DOHH2 (cell line): ENCODE measurements around the gene MAP10.

ENCODE experiments used
- H3F3A ChIP-seq: fragments of 200-600 bp; sonication (generic), shearing (Covaris generic); 2 replicates; pipeline ENCODE4 v1.6.0; 2016; ENCODE audit warnings: antibody characterized with exemption, mild to moderate bottlenecking; ENCODE audit not compliant: control insufficient read depth, insufficient read depth
- H3K27ac ChIP-seq: fragments of 200-600 bp; sonication (generic); 2 replicates; pipeline ENCODE4 v1.5.1; 2014; ENCODE audit warnings: low read depth, mild to moderate bottlenecking, low read length, moderate library complexity
- H3K27me3 ChIP-seq: fragments of 200-600 bp; sonication (generic); 2 replicates; pipeline ENCODE4 v1.6.1; 2014; ENCODE audit warnings: mild to moderate bottlenecking, low read length, mixed read lengths; ENCODE audit not compliant: control insufficient read depth
- H3K36me3 ChIP-seq: fragments of 200-600 bp; sonication (generic); 2 replicates; pipeline ENCODE4 v1.6.1; 2014; ENCODE audit warnings: mild to moderate bottlenecking, low read length, moderate library complexity, mixed read lengths; ENCODE audit not compliant: control insufficient read depth
- H3K4me1 ChIP-seq: fragments of 200-600 bp; sonication (generic); 2 replicates; pipeline ENCODE4 v1.6.1; 2014; ENCODE audit warnings: mild to moderate bottlenecking, low read length, mixed read lengths; ENCODE audit not compliant: control insufficient read depth
- H3K4me2 ChIP-seq: fragments of 200-600 bp; sonication (generic); 2 replicates; pipeline ENCODE4 v1.6.0; 2014; ENCODE audit warnings: mild to moderate bottlenecking, low read length, moderate library complexity
- H3K4me3 ChIP-seq: fragments of 200-600 bp; sonication (generic); 2 replicates; pipeline ENCODE4 v1.5.1; 2014; ENCODE audit warnings: mild to moderate bottlenecking, low read length, mixed read lengths
- H3K79me2 ChIP-seq: fragments of 200-600 bp; sonication (generic); 2 replicates; pipeline ENCODE4 v1.6.1; 2014; ENCODE audit warnings: mild to moderate bottlenecking, low read length, mixed read lengths; ENCODE audit not compliant: control insufficient read depth
- H3K9me2 ChIP-seq: fragments of 200-600 bp; sonication (generic); replicated peaks from 2 replicates; pipeline ENCODE4 v1.6.1; 2014; ENCODE audit warnings: mild to moderate bottlenecking, low read length, mixed read lengths; ENCODE audit not compliant: control insufficient read depth
- H3K9me3 ChIP-seq: fragments of 200-600 bp; sonication (generic); 2 replicates; pipeline ENCODE4 v1.6.1; 2014; ENCODE audit warnings: antibody characterized with exemption, low read length, mixed read lengths; ENCODE audit not compliant: control insufficient read depth, insufficient read depth
- H4K20me1 ChIP-seq: fragments of 200-600 bp; sonication (generic); 2 replicates; pipeline ENCODE4 v1.6.0; 2014; ENCODE audit warnings: low read depth, mild to moderate bottlenecking, antibody characterized with exemption, low read length, moderate library complexity; ENCODE audit not compliant: control insufficient read depth, insufficient read depth
- CTCF ChIP-seq: fragments of 200-600 bp; sonication (generic); IDR thresholded peaks from one replicate; pipeline ENCODE4 v1.5.1; 2014; ENCODE audit warnings: antibody characterized with exemption, mild to moderate bottlenecking, low read depth, low read length; ENCODE audit not compliant: poor library complexity, severe bottlenecking
- EZH2phosphoT487 ChIP-seq: fragments of 200-600 bp; sonication (generic); IDR thresholded peaks from 2 replicates; pipeline ENCODE4 v1.6.1; 2017; ENCODE audit warnings: borderline replicate concordance, mild to moderate bottlenecking, antibody characterized with exemption, low read length, moderate library complexity, mixed read lengths

Gene MAP10

GRCh38 chr1:232810856-232811255, 5.6 kb downstream of the MAP10 start:
- Histone ChIP-seq H3F3A (no peaks in the 10 kb centered on the region), H3K9me3 (no peaks in the 10 kb centered on the region), H3K4me3 (no peak overlapping the region), H3K4me2 (no peak overlapping the region), H3K79me2 (no peaks in the 10 kb centered on the region), H3K9me2 (no peaks in the 10 kb centered on the region), H3K36me3 (no peaks in the 10 kb centered on the region), H4K20me1 (no peaks in the 10 kb centered on the region), H3K27me3 (no peaks in the 10 kb centered on the region), H3K4me1 (peaks cover 8% of the 10 kb centered on the region), H3K27ac (no peak overlapping the region)
- TF ChIP-seq EZH2phosphoT487 (no peak), CTCF (no peak)

GRCh38 chr1:232812560-232812959, 7.3 kb downstream of the MAP10 start:
- Histone ChIP-seq H3K9me3 (no peaks in the 10 kb centered on the region), H3K9me2 (no peaks in the 10 kb centered on the region), H3K27me3 (no peaks in the 10 kb centered on the region), H3K4me2 (no peak overlapping the region), H4K20me1 (no peaks in the 10 kb centered on the region), H3F3A (no peaks in the 10 kb centered on the region), H3K27ac (no peak overlapping the region), H3K79me2 (no peaks in the 10 kb centered on the region), H3K4me1 (no peaks in the 10 kb centered on the region), H3K36me3 (no peaks in the 10 kb centered on the region), H3K4me3 (no peak overlapping the region)
- TF ChIP-seq EZH2phosphoT487 (no peak), CTCF (no peak)

GRCh38 chr1:232813097-232813496, 7.9 kb downstream of the MAP10 start:
- H3K9me3 ChIP-seq: no peaks in the 10 kb centered on the region
- H3K27me3 ChIP-seq: no peaks in the 10 kb centered on the region
- no peaks in the 10 kb centered on the region for H3K9me2 ChIP-seq
- H3F3A ChIP-seq: no peaks in the 10 kb centered on the region
- H3K27ac ChIP-seq: no peak overlapping the region
- no peak overlapping the region for H3K4me3 ChIP-seq
- no peak for TF ChIP-seq EZH2phosphoT487
- no peak for TF ChIP-seq CTCF
- H4K20me1 ChIP-seq: no peaks in the 10 kb centered on the region
- H3K4me2 ChIP-seq: no peak overlapping the region
- H3K79me2 ChIP-seq: no peaks in the 10 kb centered on the region
- H3K4me1 ChIP-seq: no peaks in the 10 kb centered on the region
- no peaks in the 10 kb centered on the region for H3K36me3 ChIP-seq

- H3K4me3 ChIP-seq: no peak overlapping the region
- H3K9me3 ChIP-seq: no peaks in the 10 kb centered on the region
- no peaks in the 10 kb centered on the region for H3K9me2 ChIP-seq
- no peaks in the 10 kb centered on the region for H3K79me2 ChIP-seq
- no peaks in the 10 kb centered on the region for H3K4me1 ChIP-seq
- TF ChIP-seq EZH2phosphoT487 (no peak), CTCF (no peak)
- no peaks in the 10 kb centered on the region for H3K36me3 ChIP-seq
- no peak overlapping the region for H3K27ac ChIP-seq
- no peak overlapping the region for H3K4me2 ChIP-seq
- H4K20me1 ChIP-seq: no peaks in the 10 kb centered on the region
- H3K27me3 ChIP-seq: no peaks in the 10 kb centered on the region
- H3F3A ChIP-seq: no peaks in the 10 kb centered on the region
These were observed 8.5 kb downstream of the MAP10 start for GRCh38 chr1:232813760-232814159.
